NOMO-1 treated with dmso at 0.1 percent for 144 hours (cell line): ENCODE results near the gene ANKRD34A.

Experiments
- DNase-seq: peaks from one replicate; lab custom pipeline; 2025; ENCODE audit not compliant: unreplicated experiment; lab: John Stamatoyannopoulos, UW

The ANKRD34A gene

DNA sequence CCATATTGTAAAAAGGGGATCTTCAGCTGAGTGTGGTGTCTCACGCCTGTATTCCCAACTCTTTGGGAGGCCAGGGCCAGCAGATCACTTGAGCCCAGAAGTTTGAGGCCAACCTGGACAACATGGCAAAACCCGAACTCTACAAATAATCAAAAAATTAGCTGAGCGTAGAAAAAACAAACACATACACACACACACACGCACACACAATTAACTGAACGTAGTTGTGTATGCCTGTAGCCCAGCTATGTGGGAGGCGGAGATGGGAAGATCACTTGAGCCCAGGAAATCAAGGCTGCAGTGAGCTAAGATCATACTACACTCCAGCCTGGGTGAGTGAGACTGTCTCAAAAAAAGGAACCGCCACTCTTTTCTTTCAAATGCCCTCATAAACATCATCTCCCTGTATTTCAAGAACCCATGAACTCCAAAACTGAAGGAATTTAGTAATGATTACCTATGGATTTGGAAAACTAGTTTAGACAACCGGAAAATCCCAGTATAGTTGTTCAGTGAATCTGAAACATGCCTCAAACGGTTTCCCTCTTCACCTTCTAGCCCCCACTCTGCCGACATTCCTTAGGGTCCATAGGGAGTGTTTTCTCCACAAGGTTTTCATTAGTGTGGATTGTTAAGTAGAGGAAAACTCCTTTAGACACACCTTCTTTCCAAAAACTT, 27.5 kb upstream of the ANKRD34A start:
- no peak for DNase-seq

DNA sequence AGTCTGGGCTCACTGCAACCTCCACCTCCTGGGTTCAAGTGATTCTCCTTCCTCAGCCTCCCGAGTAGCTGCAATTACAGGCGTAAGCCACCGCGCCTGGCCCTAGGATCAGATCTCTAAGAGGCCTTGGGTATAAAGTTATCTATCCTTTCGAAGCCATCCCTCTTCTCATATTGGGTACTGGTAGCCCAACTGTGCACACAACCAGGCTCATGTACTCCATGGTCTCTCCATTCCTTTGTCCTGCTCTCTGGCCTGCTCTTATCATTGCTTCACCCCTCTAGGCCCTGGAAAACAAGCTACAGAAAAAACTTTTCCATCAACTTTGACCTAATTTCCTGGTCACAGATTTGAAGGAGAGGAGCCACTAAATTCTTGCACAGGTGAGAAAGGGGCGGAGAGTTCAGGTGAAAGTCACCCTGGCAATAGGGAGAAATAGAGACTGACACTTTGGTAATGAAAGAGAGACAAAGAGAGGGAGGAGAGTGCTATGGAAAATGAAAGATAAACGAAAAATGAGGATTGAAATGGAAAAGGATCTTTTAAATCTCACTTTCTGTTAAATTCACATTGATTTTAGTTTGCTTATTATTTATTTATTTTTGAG, 26.0 kb upstream of the ANKRD34A start:
- DNase-seq: no peak

DNA sequence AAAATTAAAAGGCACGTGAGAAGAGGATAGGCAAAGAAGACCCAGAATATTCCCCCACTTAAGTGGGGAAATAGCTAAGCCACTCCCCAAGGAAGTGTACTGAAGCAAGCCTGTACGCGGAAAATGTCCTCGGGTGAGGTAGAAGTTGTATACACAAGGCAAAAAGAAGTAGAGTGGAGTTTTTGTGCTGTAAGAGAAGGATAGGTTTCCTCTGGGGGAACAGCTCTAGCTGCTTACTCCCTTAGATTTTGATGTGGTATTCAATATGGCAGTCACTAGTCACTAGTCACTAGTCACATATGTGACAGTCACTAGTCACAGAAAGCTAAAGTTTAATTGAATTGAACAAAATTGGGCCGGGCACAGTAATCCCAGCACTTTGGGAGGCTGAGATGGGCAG, 24.4 kb upstream of the ANKRD34A start:
- no peak for DNase-seq

GRCh38 chr1:145987926-145988325, 23.6 kb upstream of the ANKRD34A start:
- DNase-seq: no peak

GRCh38 chr1:145986551-145986950, 22.2 kb upstream of the ANKRD34A start:
- no peak for DNase-seq

- peak; percentile 66 for DNase-seq
Observed at GRCh38 chr1:145985502-145986439, 21.4 kb upstream of the ANKRD34A start.

DNA sequence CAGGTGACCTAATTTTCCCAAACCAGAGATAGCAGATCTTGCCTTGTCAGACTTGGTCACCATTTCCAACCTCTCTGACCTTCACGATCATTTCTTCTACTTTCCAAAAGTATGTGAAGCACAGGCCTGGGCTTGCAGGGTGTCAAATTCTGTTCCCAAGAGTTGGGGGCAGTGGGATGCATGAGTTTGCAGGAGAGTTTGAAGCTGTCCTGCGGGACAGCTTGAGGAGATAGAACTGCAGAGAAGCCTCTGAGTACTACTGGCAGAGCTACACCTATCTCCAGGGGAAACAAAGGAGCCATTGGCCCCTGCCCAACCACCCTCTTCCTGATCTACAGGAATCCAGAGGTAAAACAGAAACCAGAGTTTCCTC, 20.7 kb upstream of the ANKRD34A start:
- no peak for DNase-seq

DNA sequence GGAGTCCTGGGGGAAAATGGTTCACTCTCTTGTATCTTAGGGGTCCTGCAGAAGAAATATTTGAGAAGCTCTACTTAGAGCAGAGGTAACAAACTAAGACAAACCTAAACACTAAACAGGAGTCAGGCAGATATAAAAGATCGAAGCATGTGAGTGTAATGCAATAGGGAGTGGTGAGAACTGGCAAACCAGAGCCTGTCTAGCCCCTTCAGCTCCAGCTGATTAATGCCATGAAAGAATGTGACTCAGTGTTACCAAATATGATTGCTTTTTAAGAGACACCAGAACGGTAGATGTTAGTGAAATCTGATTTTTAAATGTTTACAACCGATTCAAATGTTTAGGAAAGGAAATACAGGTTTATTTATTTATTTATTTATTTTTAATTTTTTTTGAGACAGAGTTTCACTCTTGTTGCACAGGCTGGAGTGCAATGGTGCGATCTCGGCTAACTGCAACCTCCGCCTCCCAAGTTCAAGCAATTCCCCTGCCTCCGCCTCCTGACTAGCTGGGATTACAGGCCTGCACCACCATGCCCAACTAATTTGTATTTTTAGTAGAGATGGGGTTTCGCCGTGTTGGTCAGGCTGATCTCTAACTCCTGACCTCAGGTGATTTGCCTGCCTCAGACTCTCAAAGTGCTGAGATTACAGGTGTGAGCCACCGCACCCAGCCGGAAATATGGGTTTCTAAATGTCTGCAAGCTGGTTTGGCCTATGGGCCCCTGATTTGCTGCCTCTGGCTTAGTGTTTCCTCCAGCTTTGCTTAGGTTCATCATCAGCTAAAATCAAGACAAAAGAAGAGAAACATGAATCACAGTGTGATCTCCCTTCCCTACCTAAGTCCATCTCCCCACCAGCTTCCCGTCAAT, 19.8 kb upstream of the ANKRD34A start:
- no peak for DNase-seq

DNA sequence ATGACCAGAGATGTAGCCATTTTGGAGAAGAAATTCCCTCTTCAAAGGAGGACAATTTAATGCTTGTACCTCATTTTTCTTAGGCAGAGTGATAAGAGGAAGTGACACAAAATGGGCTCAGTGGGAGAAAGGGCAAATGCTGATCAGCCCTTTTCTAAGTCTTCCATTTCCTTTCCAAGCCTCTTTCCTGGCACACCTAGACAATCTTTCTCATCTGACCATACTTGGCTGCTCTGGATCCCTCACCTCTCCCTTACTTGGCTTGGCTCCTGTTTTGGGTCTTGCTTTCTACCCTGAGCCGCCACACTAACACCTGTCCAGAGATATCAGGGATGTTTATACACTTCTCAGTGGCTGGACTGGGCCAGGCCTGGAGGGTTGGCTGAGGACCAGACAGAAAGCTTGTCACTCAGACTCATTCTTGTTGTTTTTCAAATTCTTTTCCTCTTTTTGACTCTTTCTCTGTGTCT, 18.9 kb upstream of the ANKRD34A start:
- DNase-seq: peak; percentile 28

DNA sequence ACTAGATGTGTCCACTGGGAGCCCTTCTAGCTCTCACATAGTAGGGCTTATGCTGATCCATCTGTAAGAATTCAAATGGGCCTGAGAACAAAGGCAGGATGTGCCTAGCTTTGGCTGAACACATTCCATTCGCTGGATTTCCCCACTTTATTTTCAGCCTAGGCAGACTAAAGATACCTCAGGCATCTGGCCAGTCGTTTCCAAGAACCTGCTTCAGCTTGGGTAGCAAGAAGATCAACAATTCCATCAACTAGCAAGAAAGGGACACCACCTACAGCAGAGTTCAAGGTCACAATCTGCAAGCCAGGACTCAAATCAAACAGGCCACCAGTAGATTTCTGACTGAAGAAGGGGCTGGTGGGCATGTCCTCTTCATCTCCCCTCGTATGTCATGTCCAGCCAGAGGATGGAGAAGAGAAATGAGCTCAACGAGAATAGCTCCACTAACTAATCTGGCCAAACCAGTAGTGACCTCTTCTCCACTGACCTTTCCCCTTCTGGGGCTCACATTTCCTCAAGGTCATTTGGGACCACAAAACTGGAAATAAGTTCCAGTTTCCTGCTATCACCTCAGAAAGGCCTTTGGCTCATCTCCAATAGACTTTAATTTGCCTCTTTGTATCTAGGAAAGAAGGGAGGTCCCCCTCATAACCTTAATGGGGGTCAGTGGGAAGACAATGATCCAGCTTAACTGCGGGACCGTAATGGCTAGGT, 17.8 kb upstream of the ANKRD34A start:
- no peak for DNase-seq

DNA sequence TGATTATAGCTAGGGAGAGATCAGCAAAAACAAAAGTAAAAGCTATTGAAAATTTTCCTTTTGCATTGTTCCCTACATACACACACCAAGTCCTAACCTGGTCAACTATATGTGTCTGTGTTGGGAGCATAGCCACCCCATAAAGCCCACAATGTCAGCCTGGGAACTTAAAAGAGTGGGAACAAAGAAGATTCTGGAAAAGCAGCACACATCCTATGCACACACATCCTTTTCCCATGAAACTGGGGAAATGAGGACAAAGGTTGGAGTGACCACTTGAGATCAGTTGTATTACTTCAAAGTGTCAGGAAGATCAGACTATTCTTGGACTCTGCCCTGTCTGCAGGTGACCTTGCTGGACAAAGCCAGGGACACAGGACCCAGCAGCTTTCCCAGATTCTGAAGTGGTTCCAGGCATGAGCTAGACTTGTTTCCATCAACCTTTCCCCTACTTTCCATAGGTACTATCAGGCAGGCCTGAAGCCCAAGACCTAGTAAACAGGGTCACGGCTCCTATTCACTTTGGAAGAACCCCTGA, 16.2 kb upstream of the ANKRD34A start:
- no peak for DNase-seq

DNA sequence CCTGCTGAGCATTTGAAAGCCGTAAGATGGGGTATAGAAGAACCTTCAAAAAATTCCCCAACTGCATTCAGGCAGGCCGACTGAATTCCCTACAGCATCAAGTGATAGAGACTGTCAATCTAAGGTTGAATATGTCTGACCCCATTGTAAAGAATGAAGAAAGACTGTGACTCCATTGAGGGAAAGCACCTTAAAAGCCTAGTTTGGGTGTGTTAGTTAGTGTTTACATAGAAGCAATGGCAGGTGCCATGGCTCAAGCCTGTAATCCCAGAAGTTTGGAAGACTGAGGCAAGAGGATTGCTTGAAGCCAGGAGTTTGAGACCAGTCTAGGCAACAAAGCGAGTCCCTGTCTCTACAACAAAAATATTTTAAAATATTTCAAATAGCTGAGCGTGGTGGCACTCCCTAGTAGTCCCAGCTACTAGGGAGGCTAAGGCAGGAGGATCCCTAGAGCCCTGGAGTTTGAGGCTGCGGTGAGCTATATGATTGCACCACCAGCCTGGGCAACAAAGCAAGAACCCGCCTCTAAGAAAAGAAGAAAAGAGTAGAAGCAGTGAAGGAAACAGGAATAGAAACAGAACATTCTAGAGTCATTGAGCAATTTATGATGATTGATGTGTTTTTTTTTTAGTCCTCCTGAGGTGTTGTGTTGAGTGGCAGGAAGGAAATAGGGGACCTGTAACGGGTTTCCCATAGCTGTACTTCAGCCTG, 15.5 kb upstream of the ANKRD34A start:
- DNase-seq: peak; percentile 71

DNA sequence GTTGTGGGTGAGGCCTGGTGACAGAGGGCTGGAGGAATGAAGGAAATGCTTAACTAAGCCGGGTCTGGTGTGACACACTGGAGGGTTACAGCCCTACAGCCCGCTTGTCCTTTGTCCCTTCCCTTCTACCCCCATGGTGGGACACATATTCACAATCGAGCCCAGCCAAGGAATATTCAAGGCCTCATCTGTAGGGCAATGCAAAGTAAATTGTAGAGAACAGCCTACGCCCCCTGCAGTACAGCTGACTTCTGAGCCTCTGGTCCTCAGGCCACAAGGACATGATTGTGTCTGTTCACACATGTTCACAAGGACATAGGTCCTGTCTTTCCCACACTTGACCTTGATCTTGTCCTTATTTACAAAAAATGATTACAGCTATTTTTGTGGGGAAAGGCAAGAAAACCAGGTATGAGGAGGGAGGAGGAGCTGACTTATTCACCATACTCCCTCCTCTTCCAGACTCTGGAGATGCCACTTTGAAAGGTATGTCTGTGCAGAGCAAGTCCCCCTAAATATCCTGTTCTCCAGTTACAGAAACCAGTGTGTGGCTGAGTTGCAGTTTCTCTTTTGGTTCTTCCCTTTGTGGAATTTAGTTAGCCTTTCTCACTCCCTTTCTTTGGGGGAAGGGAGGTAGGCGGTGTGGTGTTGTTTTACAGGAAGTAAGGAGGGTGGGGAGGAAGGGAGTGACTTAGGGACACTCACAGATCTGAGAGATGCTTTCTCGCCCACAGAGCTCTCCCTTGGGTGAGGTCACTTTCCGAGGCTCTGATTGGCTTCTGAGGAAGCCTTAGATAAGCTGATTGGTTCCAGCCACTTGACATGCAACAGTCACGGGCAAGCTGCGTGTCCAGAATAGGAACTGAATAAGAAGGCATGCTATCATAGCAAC, 14.7 kb upstream of the ANKRD34A start:
- DNase-seq: peak; percentile 89

GRCh38 chr1:145978471-145978853, 14.1 kb upstream of the ANKRD34A start:
- no peak for DNase-seq

- peak; percentile 59 for DNase-seq
Observed at GRCh38 chr1:145977486-145978470, 13.4 kb upstream of the ANKRD34A start.

DNA sequence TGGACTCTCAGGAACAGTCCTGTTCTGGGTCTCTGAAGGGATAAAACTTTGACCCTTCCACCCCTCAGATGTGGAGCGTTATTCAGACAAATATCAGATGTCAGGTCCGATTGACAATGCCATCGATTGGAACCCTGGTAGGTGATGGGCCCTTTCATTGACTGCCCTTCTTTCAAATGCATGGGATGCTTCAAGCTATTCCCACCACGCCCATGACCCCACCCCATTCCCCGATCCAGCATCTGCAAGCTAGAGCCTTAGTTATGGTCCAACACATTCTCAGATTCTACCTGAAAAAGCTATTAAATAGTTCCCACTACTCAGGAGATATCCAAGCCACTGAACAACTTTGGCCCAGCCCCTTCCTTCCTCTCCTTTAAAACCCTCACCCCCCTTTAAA, 12.6 kb upstream of the ANKRD34A start:
- DNase-seq: no peak

- DNase-seq: no peak
Observed at GRCh38 chr1:145975216-145975615, 10.8 kb upstream of the ANKRD34A start.
